HG03135 (cell line): ENCODE measurements around the gene FAM234B.

ENCODE experiments used
- ATAC-seq: cut with Tn5 transposase; IDR thresholded peaks from one replicate; pipeline ENCODE4 v1.9.1; 2021; ENCODE audit warnings: mild to moderate bottlenecking, moderate library complexity; ENCODE audit not compliant: unreplicated experiment

The FAM234B gene

GRCh38 chr12:13114251-13115052 lies 70.3 kb downstream of the FAM234B start:
- no peak for ATAC-seq

DNA sequence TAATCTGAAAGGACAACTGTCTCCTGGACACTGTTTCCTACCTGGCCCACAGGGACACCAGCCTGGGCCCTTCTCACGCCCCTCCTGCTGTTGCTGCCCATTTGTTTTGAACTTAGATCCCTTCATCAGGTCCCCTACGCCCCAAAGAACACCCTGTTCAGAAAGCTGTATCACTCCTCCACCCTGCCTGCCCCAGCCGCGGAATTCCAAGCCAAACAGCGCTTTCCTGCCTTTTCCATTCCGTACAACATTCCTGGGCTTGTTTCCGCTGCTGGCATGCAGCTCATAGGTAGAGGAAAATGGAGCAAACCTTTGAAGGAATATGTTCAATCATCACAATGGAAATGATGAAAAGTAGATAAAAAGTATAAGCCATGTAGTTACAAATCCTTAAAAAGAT lies 72.1 kb downstream of the FAM234B start:
- no peak for ATAC-seq

DNA sequence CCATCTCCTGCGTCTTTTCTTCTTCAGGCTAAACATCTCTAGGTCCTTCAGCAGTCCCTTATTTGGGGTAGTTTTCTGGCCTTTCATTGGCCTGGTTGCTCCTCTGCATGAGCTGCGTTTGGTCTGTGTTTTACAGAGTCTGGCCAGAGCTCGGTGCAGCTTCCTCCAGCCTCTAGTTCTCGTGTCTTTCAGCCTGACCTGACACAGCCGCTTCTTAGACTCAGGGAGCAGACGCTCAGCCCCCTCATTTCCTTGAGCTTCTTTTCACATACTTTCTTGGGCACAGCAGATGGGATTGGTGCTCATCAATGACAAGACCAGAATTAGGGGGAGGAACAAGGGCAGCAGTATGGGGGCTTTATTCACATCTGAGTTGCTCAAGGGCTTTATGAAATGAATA lies 72.8 kb downstream of the FAM234B start:
- ATAC-seq: no peak

DNA sequence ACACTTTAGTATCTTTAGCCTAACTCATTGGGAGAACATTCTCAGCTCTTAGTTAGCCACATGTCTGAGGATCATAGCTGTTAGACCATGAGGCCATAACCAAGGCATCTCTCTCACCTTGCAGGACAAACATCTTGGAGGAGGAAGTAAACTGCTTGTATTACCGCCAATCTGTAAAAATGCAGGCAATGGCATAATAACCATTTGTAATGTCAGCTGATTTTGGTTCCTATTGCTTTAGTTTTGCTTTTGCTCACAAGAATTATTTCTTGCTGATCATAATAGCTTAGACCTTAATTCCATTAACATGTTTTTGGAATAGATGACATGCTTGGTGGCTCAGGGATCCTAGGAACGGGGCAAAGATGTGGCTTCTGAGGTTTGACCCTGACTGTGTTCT lies 75.6 kb downstream of the FAM234B start:
- ATAC-seq: no peak

DNA sequence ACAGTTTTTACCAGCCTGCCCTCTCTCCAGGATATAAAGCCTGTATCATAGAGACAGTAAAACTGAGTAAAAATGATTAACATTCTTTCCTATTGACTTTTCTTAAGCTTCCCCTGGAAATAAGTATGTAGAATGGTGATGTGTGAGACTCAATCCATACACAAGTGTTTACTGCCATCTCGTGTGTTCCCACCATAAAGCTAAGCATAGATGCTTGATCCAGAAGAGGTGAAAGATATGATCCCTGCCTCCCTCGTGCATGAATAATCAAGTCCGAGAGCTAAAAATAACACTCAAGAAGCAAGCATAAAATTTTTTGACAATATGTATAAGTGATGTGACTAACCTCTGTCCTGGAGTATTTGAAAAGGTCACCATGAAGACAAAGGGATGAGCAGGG lies 76.2 kb downstream of the FAM234B start:
- ATAC-seq: no peak

DNA sequence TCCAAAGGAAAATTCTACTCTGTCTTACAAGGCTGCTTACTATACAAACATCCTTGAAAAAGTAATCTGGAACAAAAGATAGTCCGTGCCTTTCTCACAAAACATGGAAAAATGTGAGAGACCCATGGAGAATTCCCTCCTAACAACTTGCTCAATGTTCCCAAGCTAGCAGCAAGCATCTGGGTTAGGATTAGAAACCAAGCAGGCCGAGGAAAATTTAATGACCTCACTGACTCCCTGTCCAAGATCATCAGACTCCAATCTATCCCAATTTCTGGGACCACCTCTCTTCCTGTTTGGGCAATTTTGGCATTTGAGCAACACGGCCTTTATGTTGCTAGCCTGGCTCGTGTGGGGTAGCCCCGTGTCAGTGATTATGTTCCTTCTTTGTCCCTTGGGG lies 77.4 kb downstream of the FAM234B start:
- no peak for ATAC-seq

- ATAC-seq: no peak
Observed at GRCh38 chr12:13124656-13125505, 80.7 kb downstream of the FAM234B start.

- no peak for ATAC-seq
Observed at GRCh38 chr12:13125996-13126395, 81.8 kb downstream of the FAM234B start.

DNA sequence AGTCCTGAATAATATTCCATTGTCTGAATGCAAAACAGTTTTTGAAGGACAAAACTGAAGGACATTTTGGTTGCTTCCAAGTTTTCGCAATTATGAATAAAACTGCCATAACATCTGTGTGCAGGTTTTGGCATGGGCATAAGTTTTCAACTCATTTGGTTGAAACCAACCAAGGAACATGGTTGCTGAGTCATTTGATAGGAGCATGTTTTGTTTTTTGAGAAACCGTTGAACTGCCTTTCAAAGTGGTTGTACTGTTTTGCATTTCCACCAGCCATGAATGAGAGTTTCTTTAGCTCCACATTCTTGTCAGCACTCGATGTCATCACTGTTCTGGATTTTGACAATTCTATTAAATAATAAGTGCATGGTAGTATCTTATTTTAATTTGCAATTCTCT lies 82.3 kb downstream of the FAM234B start:
- no peak for ATAC-seq

DNA sequence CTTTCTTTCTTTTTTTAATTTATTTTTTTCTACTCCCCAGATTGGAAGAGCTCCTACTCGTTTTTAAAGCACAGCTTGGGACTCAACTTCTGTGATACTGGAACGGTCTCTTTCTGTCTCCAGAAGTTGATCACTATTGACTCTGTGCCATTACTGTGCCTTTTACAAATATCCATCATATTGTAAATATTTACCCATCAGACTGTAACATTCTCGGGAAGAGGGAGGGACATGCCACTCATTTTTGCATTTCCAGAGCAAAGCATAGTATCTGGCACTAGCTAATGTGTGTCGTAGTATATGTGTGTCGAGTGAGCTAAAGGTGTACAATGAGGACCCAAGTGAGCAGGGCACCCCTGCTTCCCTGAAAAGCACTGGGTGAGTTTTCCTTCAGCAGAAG lies 83.3 kb downstream of the FAM234B start:
- no peak for ATAC-seq

GRCh38 chr12:13128291-13128965 lies 84.2 kb downstream of the FAM234B start:
- no peak for ATAC-seq

DNA sequence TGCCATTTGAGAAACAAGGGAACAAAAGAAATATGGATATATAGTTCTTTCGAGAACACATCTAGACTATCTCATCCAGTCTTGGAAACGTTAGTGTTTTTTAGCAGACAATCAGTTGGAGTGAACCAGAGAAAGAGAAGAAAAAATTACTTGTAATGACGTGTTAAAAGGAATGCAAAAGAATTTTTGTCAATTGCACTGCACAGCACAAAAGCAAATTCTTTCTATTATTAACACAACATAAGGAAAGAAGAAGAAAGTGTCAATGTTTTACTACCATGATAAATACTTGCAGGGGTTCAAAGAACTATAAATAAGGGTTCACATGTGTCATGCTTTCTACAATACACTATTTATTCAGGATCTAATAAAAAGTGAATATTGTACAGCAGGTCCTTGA lies 86.8 kb downstream of the FAM234B start:
- no peak for ATAC-seq
